Stimulated activated CD8-positive, alpha-beta memory T cell treated with anti-CD3 and anti-CD28 coated beads, Interleukin-7, amount 100 ng/mL, for 4 hours (primary cell): ENCODE measurements around the gene IL1RAPL2.
"Not testable (repeated sequence)": the region's sequence is repeated elsewhere in the genome, so short reads cannot be mapped to it uniquely, and the experiment has no call there.

Source experiments
- DNase-seq, 2 donors: peaks; one replicate each; pipeline ENCODE4 v3.0.0-alpha.2; 2020; ENCODE audit warnings: low read depth in 2 of 2

IL1RAPL2 gene

DNA sequence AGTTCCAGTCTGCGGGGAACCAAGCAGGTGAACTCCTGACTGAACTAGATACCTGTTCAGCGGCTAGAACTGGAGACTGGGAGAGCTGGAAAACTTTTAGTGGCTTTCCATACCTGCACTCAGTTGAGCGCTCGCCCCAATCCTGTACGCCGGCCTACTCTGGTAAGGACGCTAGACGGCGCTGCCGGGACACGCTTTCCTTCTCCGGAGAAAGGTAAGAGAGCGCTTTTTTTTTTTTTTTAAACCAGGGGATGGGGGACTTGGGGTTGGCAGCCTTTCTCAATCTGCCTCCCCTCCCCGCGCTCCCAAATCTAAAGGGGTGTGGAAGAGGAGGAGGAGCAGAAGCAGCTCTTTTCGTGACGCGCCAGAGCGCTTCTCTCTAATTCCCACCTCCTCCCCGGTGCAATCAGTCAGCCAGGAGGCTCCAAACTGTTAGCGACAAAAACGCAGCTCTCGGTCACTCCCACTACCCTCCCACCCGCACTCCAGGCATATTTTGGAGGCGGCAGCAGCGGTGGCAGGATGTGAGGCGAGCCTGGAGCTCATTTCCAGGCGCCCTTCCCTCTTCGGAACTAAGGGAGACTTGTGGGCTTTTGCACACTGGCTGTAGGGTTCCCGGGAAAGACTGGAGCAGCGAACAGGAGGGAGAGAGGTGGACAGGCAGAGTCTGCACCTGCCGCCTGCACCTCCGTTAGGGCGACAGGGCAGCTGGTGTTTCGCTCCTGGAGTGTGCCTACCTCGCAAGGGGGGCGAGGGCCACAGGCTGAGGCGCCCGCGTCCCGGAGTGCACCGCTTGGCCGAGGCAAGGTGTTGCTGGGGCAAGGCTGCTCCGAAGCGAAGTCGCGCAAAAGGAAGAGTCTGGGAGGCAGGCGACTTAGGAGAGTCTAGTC, at the start of gene IL1RAPL2:
Gene IL1RAPL2 (plus strand): TSS at position 409 of the 890 bp plus-strand sequence.
- no peak for DNase-seq

GRCh38 chrX:104522386-104522785, 43.6 kb upstream of the IL1RAPL2 start:
- DNase-seq: no peak

DNA sequence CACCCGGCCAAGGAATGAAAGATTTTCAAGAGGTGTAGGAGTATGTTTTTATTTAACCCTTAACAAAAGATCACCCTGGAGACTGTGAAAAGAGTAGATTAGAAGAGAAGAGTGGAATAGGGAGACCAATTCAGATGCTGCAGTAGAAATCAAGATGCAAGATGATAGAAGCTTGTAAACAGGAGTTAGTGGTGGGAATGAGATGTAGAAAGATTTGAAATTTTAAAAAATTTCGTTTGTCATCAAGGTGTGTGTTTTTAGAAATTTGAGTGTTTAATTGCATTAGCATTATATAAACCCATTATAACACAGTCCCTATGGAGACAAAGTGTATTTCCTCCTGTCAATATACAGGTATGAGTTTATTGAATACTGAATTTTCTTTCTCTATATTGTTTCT, 42.1 kb upstream of the IL1RAPL2 start:
- no peak for DNase-seq

GRCh38 chrX:104539081-104539480, 26.9 kb upstream of the IL1RAPL2 start:
- DNase-seq: no peak

DNA sequence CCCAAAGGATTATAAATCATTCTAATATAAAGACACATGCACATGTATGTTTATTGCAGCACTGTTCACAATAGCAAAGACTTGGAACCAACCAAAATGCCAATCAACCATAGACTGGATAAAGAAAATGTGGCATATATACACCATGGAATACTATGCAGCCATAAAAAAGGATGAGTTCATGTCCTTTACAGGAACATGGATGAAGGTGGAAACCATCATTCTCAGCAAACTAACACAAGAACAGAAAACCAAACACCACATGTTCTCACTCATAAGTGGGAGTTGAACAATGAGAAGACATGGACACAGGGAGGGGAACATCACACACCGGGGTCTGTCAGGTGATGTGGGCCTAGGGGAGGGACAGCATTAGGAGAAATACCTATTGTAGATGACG, 23.6 kb upstream of the IL1RAPL2 start:
- DNase-seq: not testable (repeated sequence)

- DNase-seq: no peak
These were observed 1.7 kb upstream of the IL1RAPL2 start for GRCh38 chrX:104564335-104564734.

DNA sequence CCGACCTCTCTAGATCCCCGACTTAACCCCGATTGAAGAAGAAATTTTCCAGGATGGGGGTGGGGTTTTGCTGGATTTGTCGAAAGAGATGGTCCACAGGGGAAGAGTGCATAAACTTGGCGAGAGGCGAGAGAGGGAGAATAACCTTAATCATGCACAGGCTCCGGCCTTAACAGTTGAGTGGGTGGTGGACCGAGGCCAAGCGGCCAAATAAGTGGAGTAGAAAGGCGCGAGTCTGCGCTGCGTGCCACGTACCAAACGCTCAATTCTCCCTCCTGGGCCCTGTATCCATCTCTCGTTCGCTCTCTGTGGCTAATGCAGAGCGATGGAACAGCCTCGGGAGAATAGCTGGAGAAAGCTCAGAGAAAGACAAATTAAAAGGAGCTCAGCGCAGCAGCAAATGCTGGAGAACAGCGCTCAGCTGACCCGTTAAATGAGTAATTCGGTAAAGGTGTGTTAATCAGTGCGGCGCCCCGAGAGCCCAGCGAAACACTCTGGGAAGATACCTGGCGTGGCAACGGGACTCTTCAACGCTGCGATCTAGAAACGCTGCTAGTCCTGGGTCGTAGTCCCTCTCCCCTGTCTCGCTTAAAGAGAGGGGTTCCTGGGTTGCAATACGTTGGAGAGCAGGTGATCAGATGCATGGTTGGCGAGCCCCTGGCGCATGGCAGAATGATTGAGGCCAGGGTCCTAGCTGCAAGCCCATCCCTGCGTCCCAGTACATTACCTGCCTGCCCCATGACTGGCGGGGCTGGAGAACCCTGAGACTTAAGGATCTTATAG, 887 bp upstream of the IL1RAPL2 start:
- DNase-seq: no peak

- no peak for DNase-seq
These were observed 892 bp downstream of the IL1RAPL2 start for GRCh38 chrX:104566681-104567501.

- DNase-seq: no peak
These were observed 1.5 kb downstream of the IL1RAPL2 start for GRCh38 chrX:104567506-104567905.

DNA sequence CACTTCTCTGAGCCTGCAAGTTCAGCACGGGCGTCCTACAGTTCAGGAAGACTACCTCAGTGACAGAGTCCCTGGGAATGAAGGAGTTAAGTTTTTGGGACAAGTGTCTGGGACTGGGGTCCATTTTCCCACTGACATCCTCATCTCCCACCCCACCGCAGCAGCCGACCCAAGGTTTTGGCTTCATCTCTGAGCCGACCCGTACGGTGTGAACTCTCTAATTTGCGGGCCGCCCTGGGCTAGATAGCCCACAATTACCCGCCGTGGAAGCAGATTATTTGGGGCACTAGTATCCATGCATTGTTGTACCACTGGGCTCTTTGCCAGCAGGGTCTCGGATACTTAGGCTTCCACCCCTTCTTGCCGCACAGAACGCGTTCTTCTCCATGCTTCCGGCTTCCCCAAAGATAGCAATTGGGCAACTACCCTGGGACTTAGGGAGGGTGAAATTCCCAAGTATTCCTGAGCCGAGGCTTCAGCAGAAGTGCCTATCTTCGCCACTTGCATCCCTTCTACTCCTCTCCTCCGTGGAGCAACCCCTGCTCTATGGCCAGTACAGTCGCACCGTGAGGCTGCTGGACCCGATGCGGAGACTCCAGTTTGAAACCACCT, 2.4 kb downstream of the IL1RAPL2 start:
- no peak for DNase-seq

DNA sequence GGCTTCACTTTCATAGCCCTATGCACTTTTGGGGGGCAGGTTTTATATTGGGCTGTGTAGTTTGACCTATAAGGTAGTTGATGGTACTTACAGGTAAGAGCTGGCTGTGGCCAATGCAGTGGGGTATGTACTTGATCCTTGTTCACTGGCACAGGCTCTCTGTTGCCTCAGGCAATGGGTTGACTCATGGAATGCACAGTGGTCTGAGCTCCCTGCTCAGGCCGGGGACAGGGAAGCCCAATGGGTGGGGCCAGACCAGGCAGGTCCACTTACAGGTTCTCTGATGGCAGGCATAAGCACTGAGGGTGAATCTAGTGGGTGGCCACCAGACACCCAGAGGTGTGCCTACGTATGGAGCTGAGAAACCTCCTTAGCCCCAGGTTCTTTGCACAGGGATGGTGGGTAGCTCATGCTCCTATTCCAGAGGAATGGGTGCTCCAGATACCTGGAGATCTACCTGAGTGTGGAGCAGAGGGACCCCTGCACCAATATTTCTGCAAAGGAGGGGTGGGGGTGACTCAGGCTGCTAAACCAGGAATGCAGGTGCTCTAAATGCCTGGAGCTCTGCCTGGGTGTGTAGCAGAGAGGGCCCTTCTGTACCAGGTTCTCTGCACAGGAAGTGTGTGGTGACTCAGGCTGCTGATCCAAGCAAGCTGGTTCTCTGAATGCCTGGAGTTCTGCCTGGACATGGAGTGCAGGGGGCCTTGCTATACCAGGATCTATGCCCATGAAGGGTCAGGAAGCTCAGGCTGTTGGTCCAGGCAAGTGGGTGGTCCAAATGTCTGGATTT, 52.3 kb downstream of the IL1RAPL2 start:
- no peak for DNase-seq

GRCh38 chrX:104621781-104622180, 55.8 kb downstream of the IL1RAPL2 start:
- DNase-seq: no peak

- no peak for DNase-seq
These were observed 75.2 kb downstream of the IL1RAPL2 start for GRCh38 chrX:104641176-104641575.

DNA sequence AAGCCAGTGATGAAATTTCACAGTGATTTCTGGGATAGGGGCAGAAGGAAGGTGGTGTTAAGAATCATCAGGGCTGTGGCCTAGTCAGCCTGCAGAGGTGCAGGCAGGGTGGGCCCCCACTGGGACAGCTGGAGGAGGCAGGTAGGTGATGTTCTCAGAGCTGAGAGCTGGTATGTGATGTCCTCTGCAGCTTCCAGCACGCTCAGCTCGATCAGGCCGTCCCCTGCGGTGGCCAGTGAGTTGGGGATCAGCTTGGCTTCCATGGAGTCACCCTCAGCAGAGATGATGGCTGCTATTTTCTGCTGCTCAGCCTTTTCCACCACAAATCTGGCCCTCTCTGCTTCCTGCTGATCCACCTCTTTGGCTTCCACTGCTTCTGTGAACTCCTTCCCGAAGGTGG, 81.1 kb downstream of the IL1RAPL2 start:
- DNase-seq: no peak

GRCh38 chrX:104659005-104659744, 93.2 kb downstream of the IL1RAPL2 start:
- DNase-seq: no peak

- DNase-seq: no peak
These were observed 94.1 kb downstream of the IL1RAPL2 start for GRCh38 chrX:104660092-104660491.

GRCh38 chrX:104662694-104663093, 96.7 kb downstream of the IL1RAPL2 start:
- DNase-seq: no peak

- DNase-seq: no peak
These were observed 99.7 kb downstream of the IL1RAPL2 start for GRCh38 chrX:104665691-104666090.

DNA sequence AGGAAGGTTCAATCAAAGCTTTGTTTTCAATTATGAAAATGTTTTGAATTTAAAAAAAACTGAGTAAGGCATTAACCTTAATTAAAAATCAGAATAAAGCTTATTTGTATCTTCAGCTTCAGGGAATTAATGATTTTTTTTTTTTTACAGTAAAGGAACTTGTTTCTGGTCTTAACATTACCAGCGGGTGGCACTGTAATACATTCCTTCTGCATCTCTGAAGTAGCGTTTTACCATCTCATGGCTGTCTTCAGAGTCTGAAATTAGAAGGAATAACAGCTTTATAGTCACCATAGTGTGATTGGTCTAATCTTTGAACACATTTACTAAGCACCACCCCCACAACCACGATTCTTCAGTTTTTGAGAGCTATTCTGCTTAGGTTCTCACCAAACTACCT, 102.6 kb downstream of the IL1RAPL2 start:
- DNase-seq: no peak

DNA sequence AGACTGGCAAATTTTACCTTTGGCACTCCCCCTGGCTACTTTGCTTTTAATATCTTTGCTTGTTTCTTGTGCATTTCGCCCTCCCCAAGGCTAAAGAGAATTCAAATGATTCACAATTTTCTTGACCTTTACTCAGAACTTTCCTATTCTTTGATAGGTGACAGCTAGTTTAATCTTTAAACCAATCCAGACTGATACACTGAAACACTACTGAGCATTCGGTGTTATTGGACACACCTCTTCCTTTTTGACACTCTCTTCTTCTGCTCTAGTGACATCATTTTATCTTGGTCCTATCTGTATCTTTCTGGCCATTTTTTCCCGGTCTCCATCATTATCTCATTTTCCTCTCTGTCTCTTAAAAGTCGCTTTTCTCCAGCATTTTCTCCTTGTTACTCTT, 103.1 kb downstream of the IL1RAPL2 start:
- no peak for DNase-seq
